ENCODE measurements around the gene ODF4. TPM values are rescaled to one million over a fixed set of nuclear protein-coding genes. Genes with fewer than 3 reads are reported as not detected.
A peak's percentile ranks its signal among the peaks of the same experiment; 100 is the strongest.

The ODF4 gene
- total and polyA plus RNA-seq, 8 donors, result not detected

GRCh38 chr17:8312726-8313600, 26.7 kb upstream of the ODF4 start:
- H3K9me3 ChIP-seq, result no peaks in the 10 kb centered on the region
- H3K36me3 ChIP-seq, result peaks cover 0 to 4% of the 10 kb centered on the region in 2 donors
- no peaks in the 10 kb centered on the region for H3K4me1 ChIP-seq
- intact Hi-C loops (cut with DNase I), result no loop called here
- H3K4me3 ChIP-seq, result peak overlapping the region in 1 of 2 donors; percentile 38
- ATAC-seq (no peak), DNase-seq (peak in 1 of 4 donors; percentile 62)
- TF ChIP-seq CTCF (IDR thresholded peaks at IDR 0.05), result no peak
- peaks cover 11 to 69% of the 10 kb centered on the region in 2 donors for H3K27me3 ChIP-seq
- no peak overlapping the region for H3K27ac ChIP-seq

- Histone ChIP-seq H3K4me3 (no peak overlapping the region), H3K9me3 (no peaks in the 10 kb centered on the region), H3K27me3 (peaks cover 11 to 69% of the 10 kb centered on the region in 2 donors), H3K36me3 (peaks cover 0 to 4% of the 10 kb centered on the region in 2 donors), H3K27ac (no peak overlapping the region), H3K4me1 (no peaks in the 10 kb centered on the region)
- TF ChIP-seq CTCF (IDR thresholded peaks at IDR 0.05), result no peak
- intact Hi-C loops (cut with DNase I), result no loop called here
- ATAC-seq (peak; percentile 64), DNase-seq (no peak)
These were observed 24.6 kb upstream of the ODF4 start for GRCh38 chr17:8314797-8315763.

- H3K4me3 ChIP-seq, result no peak overlapping the region
- H3K27ac ChIP-seq, result no peak overlapping the region
- no peak for DNase-seq
- H3K27me3 ChIP-seq, result peaks cover 11 to 62% of the 10 kb centered on the region in 2 donors
- no peak for TF ChIP-seq CTCF (IDR thresholded peaks at IDR 0.05)
- intact Hi-C loops (cut with DNase I), result no loop called here
- no peaks in the 10 kb centered on the region for H3K9me3 ChIP-seq
- peak; percentile 8 for ATAC-seq
- peaks cover 0 to 4% of the 10 kb centered on the region in 2 donors for H3K36me3 ChIP-seq
- no peaks in the 10 kb centered on the region for H3K4me1 ChIP-seq
These were observed 23.8 kb upstream of the ODF4 start for GRCh38 chr17:8315764-8316217.

- TF ChIP-seq CTCF (IDR thresholded peaks at IDR 0.05), result no peak
- no peak overlapping the region for H3K4me3 ChIP-seq
- H3K27me3 ChIP-seq, result peaks cover 11 to 38% of the 10 kb centered on the region in 2 donors
- no peaks in the 10 kb centered on the region for H3K4me1 ChIP-seq
- DNase-seq (no peak), ATAC-seq (no peak)
- H3K9me3 ChIP-seq, result no peaks in the 10 kb centered on the region
- intact Hi-C loops (cut with DNase I), result no loop called here
- H3K36me3 ChIP-seq, result peaks cover 0 to 17% of the 10 kb centered on the region in 2 donors
- H3K27ac ChIP-seq, result no peak overlapping the region
These were observed 21.4 kb upstream of the ODF4 start for GRCh38 chr17:8318010-8318935.

Measured in left lung (tissue), 10 donors.